ENCODE results near the gene OSBPL8.

OSBPL8 gene

DNA sequence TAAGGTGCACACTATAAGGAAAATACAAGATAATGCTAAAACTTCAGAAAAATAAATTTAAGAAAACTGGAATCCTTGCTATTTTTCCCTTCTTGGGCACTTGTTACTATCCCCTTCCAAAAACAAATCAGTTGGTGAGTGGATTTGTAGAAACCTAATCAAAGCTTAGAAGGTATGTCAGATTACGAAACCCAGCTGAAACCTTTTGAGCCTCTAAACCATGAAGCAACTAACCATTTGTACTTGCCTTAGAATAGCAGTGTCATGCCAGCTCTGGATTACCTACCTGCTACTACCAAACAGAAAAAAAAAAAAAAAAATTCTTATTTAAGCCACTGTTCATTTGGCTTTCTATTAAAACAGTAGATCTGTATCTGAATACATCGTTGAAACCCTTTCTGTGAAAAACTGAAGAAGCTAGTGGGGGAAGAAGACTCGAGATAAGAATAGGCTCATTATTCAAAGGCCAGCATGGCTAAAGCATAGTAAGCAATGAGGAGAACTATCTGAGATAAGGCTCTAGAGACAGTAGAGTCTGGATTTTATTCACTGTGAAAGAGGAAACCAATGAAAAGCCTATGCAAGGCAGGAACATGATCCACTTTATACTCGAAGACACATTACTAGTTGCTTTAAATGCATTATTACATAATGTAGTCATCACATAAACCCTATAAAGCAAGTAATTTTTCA is 30.2 kb downstream of the OSBPL8 start:
- no peak overlapping the region for H3K9ac ChIP-seq (ENCODE audit: low read length)
- H3K36me3 ChIP-seq (ENCODE audit: low read length) = no peaks in the 10 kb centered on the region
- no peak overlapping the region for H3K4me2 ChIP-seq (ENCODE audit: low read depth, low read length, poor library complexity, severe bottlenecking)
- no peaks in the 10 kb centered on the region for H4K20me1 ChIP-seq (ENCODE audit: low read depth, low read length)
- H3K4me3 ChIP-seq (ENCODE audit: insufficient read depth, low read length, poor library complexity, severe bottlenecking) = no peak overlapping the region
- no peaks in the 10 kb centered on the region for H3K27me3 ChIP-seq (ENCODE audit: low read length)
- H3K9me3 ChIP-seq (ENCODE audit: insufficient read depth, low read length) = no peaks in the 10 kb centered on the region
- TF ChIP-seq CTCF (IDR thresholded peaks at IDR 0.05; ENCODE audit: insufficient read depth, low read length, poor library complexity, severe bottlenecking) (no peak), EZH2phosphoT487 (conservative IDR thresholded peaks at IDR 0.05; ENCODE audit: low read length) (no peak)
- no peaks in the 10 kb centered on the region for H3F3A ChIP-seq (ENCODE audit: insufficient read depth)
- H3K9me2 ChIP-seq (replicated peaks; ENCODE audit: insufficient read depth, low read length) = no peaks in the 10 kb centered on the region
- H3K79me2 ChIP-seq (ENCODE audit: insufficient read depth, low read length) = peaks cover 43% of the 10 kb centered on the region
- H3K27ac ChIP-seq (ENCODE audit: low read depth, low read length) = no peak overlapping the region
- no peak overlapping the region for H2AFZ ChIP-seq (ENCODE audit: low read depth, low read length, severe bottlenecking)

DNA sequence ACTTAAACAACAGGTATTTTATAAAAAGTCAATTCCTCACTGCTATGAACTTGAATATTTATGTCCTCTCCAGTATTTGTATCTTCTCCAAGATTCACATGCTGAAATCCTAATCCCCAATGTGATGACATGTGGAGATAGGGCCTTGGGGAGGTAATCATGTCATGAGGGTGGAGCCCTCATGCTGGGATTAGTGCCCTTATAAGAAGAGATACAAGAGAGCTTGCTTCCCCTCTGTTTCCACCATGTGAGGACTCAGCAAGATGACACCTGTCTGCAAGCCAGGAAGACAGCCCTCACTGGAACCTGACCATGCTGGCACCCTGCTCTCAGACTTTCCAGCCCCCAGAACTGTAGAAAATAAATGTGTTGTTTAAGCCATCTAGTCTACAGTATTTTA is 36.2 kb downstream of the OSBPL8 start:
- Histone ChIP-seq H3K9ac (ENCODE audit: low read length) (no peak overlapping the region), H3K4me2 (ENCODE audit: low read depth, low read length, poor library complexity, severe bottlenecking) (no peak overlapping the region), H3F3A (ENCODE audit: insufficient read depth) (no peaks in the 10 kb centered on the region), H4K20me1 (ENCODE audit: low read depth, low read length) (no peaks in the 10 kb centered on the region), H3K9me3 (ENCODE audit: insufficient read depth, low read length) (no peaks in the 10 kb centered on the region), H3K9me2 (replicated peaks; ENCODE audit: insufficient read depth, low read length) (no peaks in the 10 kb centered on the region), H3K27ac (ENCODE audit: low read depth, low read length) (no peak overlapping the region), H2AFZ (ENCODE audit: low read depth, low read length, severe bottlenecking) (no peak overlapping the region), H3K4me3 (ENCODE audit: insufficient read depth, low read length, poor library complexity, severe bottlenecking) (no peak overlapping the region), H3K27me3 (ENCODE audit: low read length) (no peaks in the 10 kb centered on the region), H3K36me3 (ENCODE audit: low read length) (no peaks in the 10 kb centered on the region; the same call in 1 of the 2 replicates), H3K79me2 (ENCODE audit: insufficient read depth, low read length) (peaks cover 46% of the 10 kb centered on the region)
- TF ChIP-seq EZH2phosphoT487 (conservative IDR thresholded peaks at IDR 0.05; ENCODE audit: low read length) (no peak), CTCF (IDR thresholded peaks at IDR 0.05; ENCODE audit: insufficient read depth, low read length, poor library complexity, severe bottlenecking) (no peak)

- H3K4me3 ChIP-seq (ENCODE audit: insufficient read depth, low read length, poor library complexity, severe bottlenecking) = no peak overlapping the region
- TF ChIP-seq CTCF (IDR thresholded peaks at IDR 0.05; ENCODE audit: insufficient read depth, low read length, poor library complexity, severe bottlenecking) (no peak), EZH2phosphoT487 (conservative IDR thresholded peaks at IDR 0.05; ENCODE audit: low read length) (no peak)
- H3K4me2 ChIP-seq (ENCODE audit: low read depth, low read length, poor library complexity, severe bottlenecking) = no peak overlapping the region
- H3K79me2 ChIP-seq (ENCODE audit: insufficient read depth, low read length) = peaks cover 37% of the 10 kb centered on the region
- no peaks in the 10 kb centered on the region for H3K9me3 ChIP-seq (ENCODE audit: insufficient read depth, low read length)
- no peaks in the 10 kb centered on the region for H3F3A ChIP-seq (ENCODE audit: insufficient read depth)
- no peaks in the 10 kb centered on the region for H3K27me3 ChIP-seq (ENCODE audit: low read length)
- H3K27ac ChIP-seq (ENCODE audit: low read depth, low read length) = no peak overlapping the region
- no peak overlapping the region for H2AFZ ChIP-seq (ENCODE audit: low read depth, low read length, severe bottlenecking)
- H3K9me2 ChIP-seq (replicated peaks; ENCODE audit: insufficient read depth, low read length) = no peaks in the 10 kb centered on the region
- no peaks in the 10 kb centered on the region for H4K20me1 ChIP-seq (ENCODE audit: low read depth, low read length)
- H3K36me3 ChIP-seq (ENCODE audit: low read length) = no peaks in the 10 kb centered on the region; the same call in 1 of the 2 replicates
- no peak overlapping the region for H3K9ac ChIP-seq (ENCODE audit: low read length)
Observed at GRCh38 chr12:76520348-76520747, 39.2 kb downstream of the OSBPL8 start.
